HEK293T (cell line): ENCODE data around the gene OPA3.

Experiments used
- BHLHE40 ChIP-seq: fragments of 450-650 bp; IDR thresholded peaks from 2 replicates; pipeline ENCODE4 v1.6.1; 2016; ENCODE audit warnings: mild to moderate bottlenecking, moderate library complexity, borderline replicate concordance
- ELF4 ChIP-seq: fragments of 450-650 bp; IDR thresholded peaks from 2 replicates; pipeline ENCODE4 v1.6.1; 2017; ENCODE audit warnings: antibody characterized with exemption
- FOXA1 ChIP-seq: fragments of 450-650 bp; IDR thresholded peaks from 2 replicates; pipeline ENCODE4 v1.6.1; 2016; ENCODE audit warnings: mild to moderate bottlenecking
- FOXM1 ChIP-seq: fragments of 450-650 bp; IDR thresholded peaks from 2 replicates; pipeline ENCODE4 v1.6.1; 2017; ENCODE audit warnings: mild to moderate bottlenecking, borderline replicate concordance
- NFRKB ChIP-seq: fragments of 450-650 bp; IDR thresholded peaks from 2 replicates; pipeline ENCODE4 v1.6.1; 2016; ENCODE audit warnings: mild to moderate bottlenecking, moderate library complexity
- SP1 ChIP-seq: fragments of 450-650 bp; IDR thresholded peaks from 2 replicates; pipeline ENCODE4 v1.6.1; 2017
- TARDBP ChIP-seq: fragments of 450-650 bp; IDR thresholded peaks from 2 replicates; pipeline ENCODE4 v1.6.1; 2016
- TF ChIP-seq, protein P1 (sequence below): fragments of 450-650 bp; IDR thresholded peaks from 2 replicates; pipeline ENCODE4 v1.6.1; 2016

DNA sequence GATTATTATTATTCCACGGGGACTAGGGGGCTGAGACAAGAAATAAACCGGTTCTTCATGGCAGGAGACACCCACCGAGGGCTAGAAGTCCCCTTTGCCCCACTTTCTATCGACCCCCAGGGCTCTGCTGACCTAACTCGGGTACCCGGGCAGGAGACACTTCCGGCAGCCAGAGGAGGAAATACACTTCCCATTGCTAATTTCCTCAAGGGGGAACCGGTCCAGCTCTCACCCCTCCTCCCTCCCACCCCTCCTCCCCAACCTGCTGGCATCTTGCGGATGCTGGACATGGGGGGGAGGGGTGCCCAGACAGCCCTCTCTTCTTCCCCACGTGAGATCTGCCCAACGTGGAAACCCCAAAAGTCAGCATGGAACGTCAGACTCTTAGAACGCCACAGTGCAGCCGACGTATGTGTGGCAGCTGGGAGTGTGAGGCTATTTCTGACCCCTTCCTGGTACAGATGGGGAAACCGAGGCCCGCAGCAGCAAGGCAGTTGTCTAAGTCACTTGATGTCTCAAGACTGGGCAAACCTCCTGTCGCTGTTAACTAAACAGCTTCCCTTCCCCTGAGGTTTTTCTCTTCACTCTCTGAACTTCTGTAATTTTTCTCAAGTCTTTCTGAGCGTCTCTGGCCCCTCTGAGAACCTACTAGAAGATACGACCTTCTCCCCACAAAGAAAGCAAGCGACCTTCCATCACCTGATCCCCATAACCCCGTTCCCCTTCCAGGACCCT lies 13.8 kb upstream of the OPA3 start:
- TF ChIP-seq SP1: no peak
- TF ChIP-seq, protein P1, sequence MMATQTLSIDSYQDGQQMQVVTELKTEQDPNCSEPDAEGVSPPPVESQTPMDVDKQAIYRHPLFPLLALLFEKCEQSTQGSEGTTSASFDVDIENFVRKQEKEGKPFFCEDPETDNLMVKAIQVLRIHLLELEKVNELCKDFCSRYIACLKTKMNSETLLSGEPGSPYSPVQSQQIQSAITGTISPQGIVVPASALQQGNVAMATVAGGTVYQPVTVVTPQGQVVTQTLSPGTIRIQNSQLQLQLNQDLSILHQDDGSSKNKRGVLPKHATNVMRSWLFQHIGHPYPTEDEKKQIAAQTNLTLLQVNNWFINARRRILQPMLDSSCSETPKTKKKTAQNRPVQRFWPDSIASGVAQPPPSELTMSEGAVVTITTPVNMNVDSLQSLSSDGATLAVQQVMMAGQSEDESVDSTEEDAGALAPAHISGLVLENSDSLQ: no peak
- no peak for TF ChIP-seq ELF4
- no peak for TF ChIP-seq BHLHE40
- no peak for TF ChIP-seq FOXM1
- TF ChIP-seq TARDBP: no peak
- no peak for TF ChIP-seq FOXA1
- TF ChIP-seq NFRKB: no peak
